Endothelial cell of umbilical vein (primary cell): Measurements from ENCODE around the gene PPY. TPM values are rescaled to one million over a fixed set of nuclear protein-coding genes. Genes with fewer than 3 reads are reported as not detected.

ENCODE experiments used
- BruUV-seq: library from RNA; stranded (reverse); fragments of 400-500 nt; replicated peaks from 2 replicates; lab custom pipeline; 2021; lab: Mats Ljungman, UMichigan
- CTCF ChIA-PET: fragments of 300-600, 350-600 bp; sonication (Branson Sonifier 250); formaldehyde crosslinking; loops from one replicate; lab custom pipeline; 2021; ENCODE audit warnings: antibody characterized with exemption, inconsistent platforms; lab: Charles Lee
- POLR2A ChIA-PET: fragments of 300-600, 350-600 bp; sonication (Branson Sonifier 250); formaldehyde crosslinking; loops from one replicate; lab custom pipeline; 2021; ENCODE audit warnings: antibody characterized with exemption, inconsistent platforms; lab: Charles Lee
- DNase-seq: peaks from one replicate; pipeline ENCODE4 v3.0.0-alpha.2; 2011; ENCODE audit warnings: low read depth, low spot score
- FAIRE-seq: peaks from 2 replicates; lab custom pipeline; 2011; peaks lifted over from hg19 to GRCh38; lab: Jason Lieb, UNC
- H2AFZ ChIP-seq: 2 replicates; pipeline ENCODE4 v1.6.0; 2012; ENCODE audit warnings: low read depth, low read length, control low read depth, inconsistent platforms
- H3K27ac ChIP-seq: 2 replicates; pipeline ENCODE4 v1.5.1; 2011; ENCODE audit warnings: low read depth, mild to moderate bottlenecking, control low read depth, low read length, moderate library complexity; ENCODE audit not compliant: insufficient read depth
- H3K27me3 ChIP-seq, 2 experiments: 2 replicates each; pipeline versions ENCODE4 v1.6.0 to v1.6.1; 2011; ENCODE audit warnings: low read length in 2 of 2, mixed read lengths in 1 of 2; ENCODE audit not compliant: control insufficient read depth in 2 of 2, insufficient read depth in 2 of 2
- H3K36me3 ChIP-seq, 2 experiments: 2 replicates in 1 of 2; 3 replicates in 1 of 2; pipeline ENCODE4 v1.5.1; 2011; ENCODE audit warnings: low read length in 2 of 2, mild to moderate bottlenecking in 1 of 2, moderate library complexity in 1 of 2; ENCODE audit not compliant: control insufficient read depth in 2 of 2, insufficient read depth in 2 of 2; ENCODE audit errors: extremely low read depth in 1 of 2
- H3K4me1 ChIP-seq: 3 replicates; pipeline ENCODE4 v1.5.1; 2011; ENCODE audit warnings: mild to moderate bottlenecking, low read length; ENCODE audit not compliant: control insufficient read depth, insufficient read depth; ENCODE audit errors: extremely low read depth
- H3K4me2 ChIP-seq: 2 replicates; pipeline ENCODE4 v1.6.1; 2011; ENCODE audit warnings: low read length, control low read depth, mixed read lengths; ENCODE audit not compliant: insufficient read depth
- H3K4me3 ChIP-seq, 3 experiments: fragments of 200-600 bp in 1 of 3; sonication (generic), shearing (Covaris generic) in 1 of 3; replicated peaks in 1 of 3; 2 replicates each; pipeline ENCODE4 v1.5.1; 2011 to 2016; ENCODE audit warnings: control low read depth in 3 of 3, low read length in 3 of 3, mild to moderate bottlenecking in 2 of 3, inconsistent platforms in 1 of 3, low read depth in 1 of 3, moderate library complexity in 1 of 3; ENCODE audit not compliant: insufficient read depth in 1 of 3
- H3K79me2 ChIP-seq: 2 replicates; pipeline ENCODE4 v1.6.0; 2012; ENCODE audit warnings: low read length, inconsistent platforms; ENCODE audit not compliant: control insufficient read depth, insufficient read depth
- H3K9ac ChIP-seq: replicated peaks from 2 replicates; pipeline ENCODE3; 2011; ENCODE audit warnings: low read length, control low read depth; ENCODE audit not compliant: insufficient read depth; ENCODE audit errors: extremely low read depth
- H3K9me1 ChIP-seq: replicated peaks from 3 replicates; pipeline ENCODE4 v1.6.0; 2011; ENCODE audit warnings: mild to moderate bottlenecking, low read length; ENCODE audit not compliant: control insufficient read depth, insufficient read depth; ENCODE audit errors: extremely low read depth
- H3K9me3 ChIP-seq: replicated peaks from 2 replicates; pipeline ENCODE4 v1.5.1; 2012; ENCODE audit warnings: low read length, inconsistent platforms; ENCODE audit not compliant: control insufficient read depth, insufficient read depth
- H4K20me1 ChIP-seq: replicated peaks from 2 replicates; pipeline ENCODE3; 2011; ENCODE audit warnings: mild to moderate bottlenecking, low read length; ENCODE audit not compliant: control insufficient read depth, insufficient read depth; ENCODE audit errors: extremely low read depth
- CTCF ChIP-seq, 2 donors: IDR thresholded peaks; 1 replicate in 1 of 2; 2 replicates in 1 of 2; pipeline ENCODE4 v1.5.1; 2011; ENCODE audit warnings: low read length in 2 of 2, mild to moderate bottlenecking in 2 of 2, moderate library complexity in 2 of 2, control low read depth in 1 of 2, inconsistent platforms in 1 of 2, low read depth in 1 of 2; ENCODE audit not compliant: insufficient read depth in 1 of 2; ENCODE audit errors: extremely low read depth in 1 of 2
- EZH2 ChIP-seq: IDR thresholded peaks from 2 replicates; pipeline ENCODE4 v1.6.1; 2012; ENCODE audit warnings: borderline replicate concordance, low read depth, mild to moderate bottlenecking, moderate library complexity, low read length, inconsistent platforms; ENCODE audit not compliant: severe bottlenecking
- FOS ChIP-seq: IDR thresholded peaks from 2 replicates; pipeline ENCODE4 v1.6.1; 2011; ENCODE audit warnings: mild to moderate bottlenecking, low read length, moderate library complexity, borderline replicate concordance; ENCODE audit not compliant: insufficient read depth
- GATA2 ChIP-seq: IDR thresholded peaks from 2 replicates; pipeline ENCODE4 v1.7.0; 2011; ENCODE audit warnings: low read depth, mild to moderate bottlenecking, moderate library complexity, mixed read lengths, low read length; ENCODE audit not compliant: insufficient read length, insufficient read depth
- JUN ChIP-seq: IDR thresholded peaks from 2 replicates; pipeline ENCODE4 v1.6.1; 2011; ENCODE audit warnings: borderline replicate concordance, low read depth; ENCODE audit not compliant: insufficient read length, insufficient read depth
- MAX ChIP-seq: IDR thresholded peaks from 2 replicates; pipeline ENCODE4 v1.6.1; 2011; ENCODE audit not compliant: insufficient read depth, insufficient read length
- MYC ChIP-seq: IDR thresholded peaks from one replicate; pipeline ENCODE4 v1.6.1; 2011; ENCODE audit warnings: mild to moderate bottlenecking, low read depth, low read length
- POLR2A ChIP-seq: IDR thresholded peaks from 2 replicates; pipeline ENCODE4 v1.6.1; 2012; ENCODE audit warnings: low read depth, mild to moderate bottlenecking, control low read depth, low read length
- POLR2AphosphoS5 ChIP-seq: IDR thresholded peaks from 2 replicates; pipeline ENCODE4 v1.6.1; 2012; ENCODE audit warnings: low read depth, mild to moderate bottlenecking, control low read depth, low read length, moderate library complexity; ENCODE audit not compliant: insufficient read depth
- dilution Hi-C: fragments of 300-500 bp; cut with MboI; formaldehyde crosslinking; loops from one replicate; pipeline ENCODE4 v1.15.0; 2019; ENCODE audit warnings: low sequenced_read_pairs; ENCODE audit not compliant: extremely low pct_ligation_motif_present
- intact Hi-C: fragments of 100-400 bp; cut with micrococcal nuclease; formaldehyde crosslinking; loops from one replicate; pipeline ENCODE4 v1.10.0; 2022
- polyA plus RNA-seq, 4 experiments: library from polyadenylated mRNA; depleted of rRNA in 3 of 4; stranded (reverse) in 3 of 4; unstranded in 1 of 4; fragments of >200 nt; gene quantifications; 2 replicates each; pipeline versions ENCODE4 v1.2.1 to v1.2.3, GENCODE V29; 2011 to 2012; ENCODE audit warnings: missing spikeins in 1 of 4
- total RNA-seq: library from RNA; stranded (reverse); gene quantifications from 2 replicates; pipeline ENCODE4 v1.2.3, GENCODE V29; 2021

The PPY gene
- total and polyA plus RNA-seq, 2 donors (not counting 3 experiments of a cell fraction or from before 2014, with no cell fraction given) = not detected

- DNase-seq (no peak), FAIRE-seq (no peak)
- ChIA-PET POLR2A (no interaction called here), CTCF (interaction anchor here (0.9 to 2.6 kb wide), 5 partner anchors 41 to 217 kb away, joined by 3 to 7 read pairs (median 3); no protein-coding TSS in a partner anchor)
- H3K9ac ChIP-seq = no peak overlapping the region
- peaks cover 2% of the 10 kb centered on the region for H3K4me1 ChIP-seq
- H3K4me3 ChIP-seq = no peak overlapping the region
- no peak for TF ChIP-seq POLR2AphosphoS5
- no peak for TF ChIP-seq MYC
- TF ChIP-seq MAX = no peak
- TF ChIP-seq POLR2A = no peak
- no peak for TF ChIP-seq EZH2
- TF ChIP-seq GATA2 = no peak
- no peak for TF ChIP-seq FOS
- TF ChIP-seq CTCF (IDR thresholded peaks at IDR 0.05; ENCODE audit: extremely low read depth in 1 of 2, insufficient read depth in 1 of 2, low read depth in 1 of 2, low read length in 2 of 2) = no peak
- no peak for TF ChIP-seq JUN
- intact Hi-C loops = no loop called here
- no peak overlapping the region for H3K27ac ChIP-seq
- H3K27me3 ChIP-seq = peaks cover 40 to 44% of the 10 kb centered on the region in 2 experiments
- no peak overlapping the region for H3K4me2 ChIP-seq
- H3K9me1 ChIP-seq = no peaks in the 10 kb centered on the region
- no peak overlapping the region for H2AFZ ChIP-seq
- no TSS peak for BruUV-seq
- H3K79me2 ChIP-seq = no peaks in the 10 kb centered on the region
- no peaks in the 10 kb centered on the region for H3K9me3 ChIP-seq
- H3K36me3 ChIP-seq = no peaks in the 10 kb centered on the region
- dilution Hi-C loops = no loop called here
- H4K20me1 ChIP-seq = no peaks in the 10 kb centered on the region
Observed at GRCh38 chr17:43950554-43950953, 8.3 kb upstream of the PPY start.
